NCI-H345 treated with DMSO at 0.1 percent for 48 hours (cell line): ENCODE results near the gene CHST4.
A peak's percentile ranks its signal among the peaks of the same experiment; 100 is the strongest.
"Not testable (repeated sequence)": the region's sequence is repeated elsewhere in the genome, so short reads cannot be mapped to it uniquely, and the experiment has no call there.

Experiments used
- DNase-seq: peaks from one replicate; lab custom pipeline; 2025; ENCODE audit not compliant: unreplicated experiment; lab: John Stamatoyannopoulos, UW

CHST4 gene

DNA sequence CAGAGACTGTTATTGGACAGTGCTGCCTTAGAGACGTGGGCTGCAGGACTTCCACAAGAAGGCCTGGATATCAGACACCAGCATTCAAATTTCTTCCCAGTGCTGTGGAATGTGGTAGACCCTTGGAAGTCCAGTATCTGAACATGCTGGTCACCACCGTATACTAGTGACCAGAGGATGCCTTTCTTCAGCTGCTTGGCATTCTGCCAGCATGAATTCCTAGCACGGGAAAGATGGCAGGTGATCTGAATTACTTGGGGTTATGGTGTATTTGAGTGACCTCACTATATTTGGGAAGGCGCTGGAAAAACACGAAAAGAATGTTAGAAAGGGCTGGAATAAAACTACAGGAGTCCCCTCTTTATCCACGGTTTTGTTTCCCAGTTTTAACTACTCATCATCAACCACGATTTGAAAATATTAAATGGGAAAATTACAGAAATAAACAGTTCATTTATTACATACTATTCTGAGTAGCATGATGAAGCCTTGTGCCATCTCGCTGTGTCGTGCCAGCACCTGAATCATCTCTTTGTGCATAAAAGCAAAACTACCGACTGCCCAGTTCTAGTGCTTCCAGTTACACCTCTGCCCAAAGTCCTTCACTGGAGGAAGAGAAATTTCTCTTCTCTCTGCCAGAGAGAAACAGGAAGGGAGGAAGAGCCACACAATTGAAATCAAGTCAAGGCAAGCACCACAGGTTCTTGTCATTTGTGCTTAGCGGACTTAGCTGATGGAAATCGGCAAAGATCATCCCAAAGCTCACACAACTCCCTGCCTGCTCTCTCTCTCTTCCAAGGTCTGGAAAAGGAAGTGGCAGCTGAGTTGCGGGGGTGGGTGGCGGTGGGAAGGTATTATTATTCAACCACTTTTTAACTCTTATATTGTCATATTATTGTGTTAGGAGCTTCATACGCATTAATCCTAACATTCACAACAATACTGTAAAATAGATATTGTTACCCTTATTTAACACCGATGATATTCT lies 1.4 kb upstream of the CHST4 start:
- no peak for DNase-seq

GRCh38 chr16:71528257-71528656 lies 2.0 kb downstream of the CHST4 start:
- DNase-seq, result no peak

GRCh38 chr16:71528863-71529262 lies 2.6 kb downstream of the CHST4 start:
- DNase-seq, result no peak

- no peak for DNase-seq
Observed at GRCh38 chr16:71532366-71532765, 6.1 kb downstream of the CHST4 start.

DNA sequence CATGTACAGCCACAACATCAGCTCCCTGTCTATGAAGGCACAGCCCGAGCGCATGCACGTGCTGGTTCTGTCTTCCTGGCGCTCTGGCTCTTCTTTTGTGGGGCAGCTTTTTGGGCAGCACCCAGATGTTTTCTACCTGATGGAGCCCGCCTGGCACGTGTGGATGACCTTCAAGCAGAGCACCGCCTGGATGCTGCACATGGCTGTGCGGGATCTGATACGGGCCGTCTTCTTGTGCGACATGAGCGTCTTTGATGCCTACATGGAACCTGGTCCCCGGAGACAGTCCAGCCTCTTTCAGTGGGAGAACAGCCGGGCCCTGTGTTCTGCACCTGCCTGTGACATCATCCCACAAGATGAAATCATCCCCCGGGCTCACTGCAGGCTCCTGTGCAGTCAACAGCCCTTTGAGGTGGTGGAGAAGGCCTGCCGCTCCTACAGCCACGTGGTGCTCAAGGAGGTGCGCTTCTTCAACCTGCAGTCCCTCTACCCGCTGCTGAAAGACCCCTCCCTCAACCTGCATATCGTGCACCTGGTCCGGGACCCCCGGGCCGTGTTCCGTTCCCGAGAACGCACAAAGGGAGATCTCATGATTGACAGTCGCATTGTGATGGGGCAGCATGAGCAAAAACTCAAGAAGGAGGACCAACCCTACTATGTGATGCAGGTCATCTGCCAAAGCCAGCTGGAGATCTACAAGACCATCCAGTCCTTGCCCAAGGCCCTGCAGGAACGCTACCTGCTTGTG lies 10.7 kb downstream of the CHST4 start:
- DNase-seq, result no peak

DNA sequence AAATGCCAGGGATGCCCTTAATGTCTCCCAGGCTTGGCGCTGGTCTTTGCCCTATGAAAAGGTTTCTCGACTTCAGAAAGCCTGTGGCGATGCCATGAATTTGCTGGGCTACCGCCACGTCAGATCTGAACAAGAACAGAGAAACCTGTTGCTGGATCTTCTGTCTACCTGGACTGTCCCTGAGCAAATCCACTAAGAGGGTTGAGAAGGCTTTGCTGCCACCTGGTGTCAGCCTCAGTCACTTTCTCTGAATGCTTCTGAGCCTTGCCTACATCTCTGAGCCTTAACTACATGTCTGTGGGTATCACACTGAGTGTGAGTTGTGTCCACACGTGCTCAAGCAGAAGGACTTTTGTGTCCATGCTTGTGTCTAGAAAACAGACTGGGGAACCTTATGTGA lies 11.4 kb downstream of the CHST4 start:
- DNase-seq, result peak; percentile 15

DNA sequence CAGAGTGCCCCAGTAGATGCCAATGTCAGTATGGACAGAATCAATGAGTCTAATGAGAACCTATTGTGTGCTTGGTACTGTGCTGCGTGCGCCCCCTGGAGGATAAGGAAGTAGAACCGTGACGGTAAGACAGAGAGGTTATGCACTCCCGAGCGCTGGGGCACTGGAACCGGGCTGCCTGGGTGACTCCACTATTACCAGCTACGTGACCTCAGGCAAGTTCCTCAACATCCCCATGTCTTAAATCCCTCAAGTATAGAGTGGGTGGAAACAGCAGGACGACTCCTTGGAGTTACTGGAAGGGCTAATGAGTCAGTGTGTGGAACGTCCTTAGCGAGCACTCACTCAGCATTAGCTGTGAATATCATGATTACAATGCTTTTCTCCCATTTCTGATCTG lies 16.2 kb downstream of the CHST4 start:
- DNase-seq, result no peak

DNA sequence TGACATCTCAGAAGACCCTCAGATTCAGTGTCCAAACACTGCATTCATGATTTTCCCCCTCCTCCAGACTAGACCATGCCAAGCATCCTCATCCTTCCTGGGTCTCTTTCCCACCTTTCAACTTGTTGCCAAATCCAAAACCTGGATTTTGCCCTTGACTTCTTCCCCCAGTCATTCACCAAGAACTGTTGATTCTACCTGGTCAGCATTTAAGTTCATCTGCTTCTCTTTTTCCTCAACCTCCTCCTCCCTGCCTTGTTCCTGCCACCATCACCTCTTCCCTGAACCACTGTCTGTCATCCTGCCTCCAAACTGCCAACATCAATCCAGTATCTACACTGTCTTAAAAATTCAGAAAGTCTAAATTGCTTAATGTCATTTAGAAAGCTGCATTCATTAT lies 20.9 kb downstream of the CHST4 start:
- DNase-seq, result no peak

DNA sequence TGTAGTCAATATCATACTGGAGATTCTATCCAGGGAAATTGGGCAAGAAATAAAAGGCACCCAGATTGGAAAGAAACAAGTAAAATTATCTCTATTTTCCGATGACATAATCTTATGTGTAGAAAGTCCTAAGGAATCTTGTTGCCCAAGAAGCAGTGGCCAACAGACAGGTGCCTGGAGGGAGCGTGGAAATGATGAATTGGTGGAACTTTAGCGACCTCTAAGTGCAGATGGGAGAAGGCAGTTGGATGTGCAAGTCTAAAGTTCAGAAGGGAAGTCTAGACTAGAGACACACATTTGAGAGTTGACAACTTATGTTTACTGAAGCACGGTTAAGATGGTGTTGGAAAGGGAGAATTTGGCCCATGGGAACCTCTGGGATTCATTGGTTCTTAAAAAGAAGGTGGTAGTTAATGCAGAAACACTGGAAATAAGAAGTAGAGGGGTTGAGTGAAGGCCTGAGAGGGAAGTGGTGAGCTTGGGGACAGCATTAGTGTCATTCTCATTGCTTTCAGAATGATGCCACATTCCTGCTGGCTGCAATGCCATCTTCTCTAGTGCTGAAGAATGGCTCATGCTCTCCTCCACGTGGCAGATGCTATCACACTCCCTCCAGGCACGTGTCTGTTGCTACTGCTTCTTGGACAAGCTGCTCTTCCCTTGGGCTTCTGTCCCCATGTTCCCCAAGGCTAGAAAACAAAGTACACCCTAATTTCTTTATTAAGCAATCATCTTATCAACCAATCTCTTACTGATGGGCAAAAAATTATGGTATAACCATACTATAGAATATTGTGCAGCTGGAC lies 26.7 kb downstream of the CHST4 start:
- no peak for DNase-seq

DNA sequence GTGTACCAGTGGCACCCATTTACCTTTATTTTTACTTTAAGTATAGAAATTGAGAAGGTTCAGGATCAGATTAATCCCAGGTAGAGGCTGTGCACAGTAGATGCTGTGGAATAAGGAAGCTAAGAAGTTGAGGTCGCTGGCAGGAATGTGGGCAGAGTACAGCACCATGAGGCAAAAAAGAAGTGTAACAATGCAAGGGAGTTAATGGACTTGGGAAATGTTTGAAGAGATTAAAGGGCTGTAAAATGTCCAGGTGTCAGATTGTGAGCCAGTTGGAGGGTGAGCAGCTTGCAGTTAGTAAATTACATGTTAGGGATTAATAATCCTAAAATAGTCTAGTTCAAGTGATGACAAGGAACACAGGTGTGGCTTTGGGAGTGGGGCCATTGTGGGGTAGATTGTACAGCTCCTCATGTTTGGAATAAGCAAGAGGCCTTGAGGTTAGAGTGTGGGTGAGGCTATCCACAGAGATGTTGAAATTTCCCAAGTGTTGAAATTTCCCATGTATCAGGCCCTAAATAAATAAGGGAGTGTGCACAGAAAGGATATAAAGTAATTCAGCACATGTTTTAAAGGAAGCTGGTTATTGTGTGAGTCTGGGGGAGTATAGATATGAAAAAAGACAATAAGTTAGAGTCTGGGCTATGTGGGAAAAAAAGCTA lies 29.1 kb downstream of the CHST4 start:
- no peak for DNase-seq

DNA sequence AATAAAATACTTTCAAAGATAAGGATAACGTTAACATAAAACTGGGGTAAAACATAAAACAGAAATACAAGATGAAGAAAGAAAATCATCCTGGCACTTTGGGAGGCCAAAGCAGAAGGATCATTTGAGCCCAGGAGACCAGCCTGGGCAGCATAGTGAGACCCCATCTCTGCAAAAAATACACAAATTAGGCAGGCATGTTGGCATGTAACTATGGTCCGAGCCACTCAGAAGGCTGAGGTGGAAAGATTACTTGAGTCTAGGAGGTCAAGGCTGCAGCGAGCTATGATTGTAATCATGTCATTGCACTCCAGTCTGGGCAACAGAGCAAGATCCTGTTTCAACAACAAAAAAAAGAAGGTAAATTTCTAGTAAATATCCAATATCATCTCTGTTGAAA lies 31.1 kb downstream of the CHST4 start:
- DNase-seq, result no peak

DNA sequence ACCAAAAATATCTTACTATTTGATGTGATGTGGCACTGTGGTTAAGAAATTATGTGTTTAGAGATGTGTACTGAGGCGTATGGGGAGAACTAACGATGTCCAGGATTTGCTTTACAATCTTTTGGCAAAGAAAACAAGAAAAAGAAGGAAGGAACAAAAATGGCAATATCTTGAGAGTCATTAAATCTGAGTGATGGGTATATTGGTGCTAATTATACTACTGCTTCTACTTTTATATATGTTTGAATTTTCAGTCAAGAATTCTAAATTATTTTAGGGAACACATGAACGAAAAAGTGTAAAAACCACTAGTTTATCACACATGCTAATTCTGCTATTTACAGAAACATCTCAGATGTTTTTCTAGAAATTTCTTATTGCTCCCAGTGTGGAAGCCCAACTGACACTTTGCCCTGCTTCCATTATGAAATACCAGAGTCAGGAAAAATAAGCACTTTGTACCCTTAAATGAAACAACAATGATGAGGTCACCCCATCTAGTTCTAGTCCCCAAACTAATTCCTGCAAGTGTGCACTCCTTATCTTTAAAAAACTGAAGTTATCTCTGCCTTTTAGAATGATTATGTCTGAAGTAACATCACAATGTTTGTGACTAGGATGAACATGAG lies 31.8 kb downstream of the CHST4 start:
- DNase-seq, result no peak

GRCh38 chr16:71559855-71560254 lies 33.6 kb downstream of the CHST4 start:
- DNase-seq, result no peak

DNA sequence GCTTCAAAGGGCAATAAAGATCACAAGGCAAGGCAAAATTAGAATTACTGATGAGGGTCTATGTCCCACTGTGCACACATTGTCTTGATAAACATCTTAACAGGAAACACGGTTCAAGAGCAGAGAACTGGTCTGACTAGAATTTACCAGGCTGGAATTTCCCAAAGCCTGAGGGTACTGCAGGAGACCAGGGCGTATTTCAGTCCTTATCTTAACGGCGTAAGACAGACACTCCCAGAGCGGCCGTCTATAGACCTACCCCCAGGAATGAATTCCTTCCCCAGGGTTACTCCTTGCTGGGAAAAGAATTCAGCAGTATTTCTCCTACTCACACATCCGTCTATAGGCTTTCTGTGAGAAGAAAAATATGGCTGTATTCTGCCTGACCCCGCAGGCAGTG lies 35.7 kb downstream of the CHST4 start:
- not testable (repeated sequence) for DNase-seq

GRCh38 chr16:71562552-71562951 lies 36.3 kb downstream of the CHST4 start:
- DNase-seq, result no peak

GRCh38 chr16:71564335-71564967 lies 38.2 kb downstream of the CHST4 start:
- DNase-seq, result no peak

DNA sequence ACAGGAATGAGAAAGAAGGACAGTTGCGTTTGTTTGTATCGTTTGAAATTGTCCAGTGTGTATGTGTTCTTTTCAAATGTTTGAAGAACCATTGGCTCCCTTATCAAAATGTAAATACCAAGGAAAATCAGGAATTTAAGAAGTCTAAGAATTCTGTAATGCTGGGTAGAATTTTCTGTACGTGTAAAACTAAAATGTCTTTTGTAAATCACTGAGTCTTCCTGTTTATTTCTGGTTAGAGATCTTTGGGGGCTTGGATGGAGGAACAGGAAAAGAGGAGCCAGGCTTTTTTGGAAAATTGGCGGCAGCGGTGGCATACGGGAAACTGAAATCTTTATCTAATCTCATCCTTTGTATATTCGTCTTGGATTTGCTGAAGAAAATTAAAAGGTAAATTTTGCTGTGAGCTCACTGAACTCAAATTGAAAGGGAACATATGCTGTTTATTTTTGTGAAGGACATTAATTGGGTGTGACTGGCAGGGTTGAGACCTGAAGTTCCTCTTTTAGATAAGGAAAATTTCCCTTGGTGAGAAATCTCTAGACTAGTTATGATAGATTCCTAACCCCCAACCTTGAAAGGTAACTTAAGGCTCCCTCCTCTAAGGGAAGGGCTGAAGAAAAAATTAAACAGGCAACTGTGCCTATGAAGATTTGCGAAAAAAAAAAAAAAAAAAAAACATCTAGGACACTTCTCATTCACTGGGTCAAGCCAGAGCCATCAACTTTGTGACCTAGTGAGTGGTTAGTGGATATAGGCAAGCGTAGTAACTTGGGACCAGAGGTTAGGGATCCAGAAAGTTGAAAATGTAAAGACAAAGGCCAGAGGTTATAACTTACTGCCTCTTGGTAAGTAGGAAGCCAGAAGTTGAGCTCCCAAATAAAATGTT lies 39.8 kb downstream of the CHST4 start:
- DNase-seq, result no peak

DNA sequence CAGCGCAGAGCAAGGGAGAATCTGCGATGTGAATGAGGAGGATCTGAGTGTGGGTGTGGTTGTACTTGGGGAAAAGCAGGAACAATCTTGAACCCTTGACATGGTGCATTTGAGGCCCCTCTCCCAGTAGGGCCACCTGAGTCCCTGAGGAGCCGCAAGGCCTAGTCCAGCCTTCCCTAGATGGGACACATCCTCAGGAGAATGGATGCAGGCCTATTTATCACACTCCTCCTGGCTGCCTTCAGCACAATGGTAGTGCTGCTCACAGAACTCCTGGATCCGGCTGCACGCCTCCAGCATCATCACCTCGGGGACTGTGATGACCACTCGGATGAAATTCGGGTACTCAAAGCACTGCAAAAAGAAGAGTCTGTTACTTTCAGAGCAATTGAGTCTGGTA lies 41.7 kb downstream of the CHST4 start:
- DNase-seq, result no peak

DNA sequence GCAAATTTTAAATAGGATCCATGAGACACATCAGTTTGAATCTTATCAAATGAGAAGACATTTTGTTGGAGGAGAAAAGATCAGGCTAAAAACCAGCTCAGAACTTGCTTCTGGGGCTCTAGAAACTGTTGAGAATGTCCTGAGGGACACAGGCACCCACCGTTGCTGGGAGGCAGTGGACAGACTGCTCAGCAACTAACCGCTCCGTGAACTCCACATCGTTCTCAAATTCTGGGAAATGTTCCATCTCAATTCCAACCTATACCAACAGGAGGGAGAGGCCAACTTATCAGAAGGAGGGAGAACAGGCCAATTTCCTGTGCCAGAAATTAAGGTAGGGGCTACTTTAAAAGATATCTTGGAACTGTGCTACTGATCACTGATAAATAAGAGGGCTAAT lies 42.3 kb downstream of the CHST4 start:
- DNase-seq, result no peak
